A673 (cell line): ENCODE results near the gene GYPB. TPM values are rescaled to one million over a fixed set of nuclear protein-coding genes. Genes with fewer than 3 reads are reported as not detected.
"Not testable (repeated sequence)": the region's sequence is repeated elsewhere in the genome, so short reads cannot be mapped to it uniquely, and the experiment has no call there.

ENCODE experiments used
- BruUV-seq: library from RNA; stranded (reverse); fragments of 400-500 nt; replicated peaks from 2 replicates; lab custom pipeline; 2021; lab: Mats Ljungman, UMichigan
- CTCF ChIA-PET: fragments of 300-600 bp; sonication (Branson Sonifier 250); formaldehyde crosslinking; loops from one replicate; lab custom pipeline; 2022; ENCODE audit warnings: antibody characterized with exemption; lab: Charles Lee
- POLR2A ChIA-PET: fragments of 300-600 bp; sonication (Branson Sonifier 250); formaldehyde crosslinking; loops from one replicate; lab custom pipeline; 2022; ENCODE audit warnings: antibody characterized with exemption; ENCODE audit not compliant: low non-redundant PET; lab: Charles Lee
- DNase-seq: peaks from one replicate; pipeline ENCODE4 v3.0.0-alpha.2; 2015; ENCODE audit warnings: low spot score
- H3K27ac ChIP-seq: fragments of 200-600 bp; sonication (generic); 2 replicates; pipeline ENCODE4 v1.5.1; 2016; ENCODE audit warnings: mixed run types, low read depth, mild to moderate bottlenecking, mixed read lengths, antibody characterized with exemption, low read length; ENCODE audit not compliant: poor library complexity, severe bottlenecking
- H3K27me3 ChIP-seq: fragments of 200-600 bp; sonication (generic); replicated peaks from 2 replicates; pipeline ENCODE4 v1.6.1; 2017; ENCODE audit warnings: mixed run types, low read depth, mild to moderate bottlenecking, mixed read lengths, antibody characterized with exemption, low read length; ENCODE audit not compliant: insufficient read depth, poor library complexity
- H3K36me3 ChIP-seq: fragments of 200-600 bp; sonication (generic); 2 replicates; pipeline ENCODE4 v1.6.1; 2016; ENCODE audit warnings: mixed run types, mild to moderate bottlenecking, mixed read lengths, antibody characterized with exemption, low read length; ENCODE audit not compliant: insufficient read depth, poor library complexity, severe bottlenecking
- H3K4me1 ChIP-seq: fragments of 200-600 bp; sonication (generic); 2 replicates; pipeline ENCODE4 v1.6.1; 2017; ENCODE audit warnings: mixed run types, mild to moderate bottlenecking, mixed read lengths, antibody characterized with exemption, low read length; ENCODE audit not compliant: insufficient read depth, poor library complexity, severe bottlenecking
- H3K4me3 ChIP-seq: fragments of 200-600 bp; sonication (generic); 2 replicates; pipeline ENCODE4 v1.5.1; 2016; ENCODE audit warnings: low read depth, mixed run types, mild to moderate bottlenecking, mixed read lengths, low read length; ENCODE audit not compliant: poor library complexity, severe bottlenecking
- H3K9me3 ChIP-seq: fragments of 200-600 bp; sonication (generic); 2 replicates; pipeline ENCODE4 v1.6.1; 2016; ENCODE audit warnings: mixed run types, low read depth, mild to moderate bottlenecking, mixed read lengths, antibody characterized with exemption, low read length; ENCODE audit not compliant: poor library complexity, severe bottlenecking
- intact Hi-C: fragments of 100-400 bp; cut with micrococcal nuclease; formaldehyde crosslinking; loops from one replicate; pipeline ENCODE4 v1.10.0; 2022; ENCODE audit not compliant: unreplicated experiment
- total RNA-seq: library from RNA; stranded (reverse); gene quantifications from 2 replicates; pipeline ENCODE4 v1.2.3, GENCODE V29; 2021

Gene GYPB
- total RNA-seq, 1 experiment from 2014 or later = not detected

- H3K4me1 ChIP-seq, CTCF ChIA-PET, BruUV-seq, H3K4me3 ChIP-seq, H3K27ac ChIP-seq, intact Hi-C loops, POLR2A ChIA-PET, H3K9me3 ChIP-seq, DNase-seq, H3K36me3 ChIP-seq, H3K27me3 ChIP-seq: not testable (repeated sequence)
These were observed 67.7 kb downstream of the GYPB start for GRCh38 chr4:143951458-143951972.

GRCh38 chr4:143950967-143951366, 68.2 kb downstream of the GYPB start:
- DNase-seq, BruUV-seq, intact Hi-C loops, H3K4me1 ChIP-seq, CTCF ChIA-PET, H3K4me3 ChIP-seq, H3K9me3 ChIP-seq, H3K27me3 ChIP-seq, POLR2A ChIA-PET, H3K27ac ChIP-seq, H3K36me3 ChIP-seq: not testable (repeated sequence)

GRCh38 chr4:143950185-143950584, 69.0 kb downstream of the GYPB start:
- DNase-seq, H3K4me3 ChIP-seq, H3K4me1 ChIP-seq, H3K36me3 ChIP-seq, CTCF ChIA-PET, H3K9me3 ChIP-seq, H3K27ac ChIP-seq, POLR2A ChIA-PET, BruUV-seq, H3K27me3 ChIP-seq, intact Hi-C loops: not testable (repeated sequence)

- H3K27ac ChIP-seq, H3K9me3 ChIP-seq, POLR2A ChIA-PET, H3K36me3 ChIP-seq, H3K4me1 ChIP-seq, H3K27me3 ChIP-seq, CTCF ChIA-PET, BruUV-seq, DNase-seq, H3K4me3 ChIP-seq, intact Hi-C loops: not testable (repeated sequence)
These were observed 71.7 kb downstream of the GYPB start for GRCh38 chr4:143947493-143947892.

Other genes starting within 250 kb of the GYPB start
- 1.2 and 1.5 TPM in 2 replicates for gene GYPE, start 113.8 kb downstream of the GYPB start, total RNA-seq
- not detected in 2 replicates for gene GYPA, start 121.3 kb upstream of the GYPB start, total RNA-seq